Activated T-cell treated with anti-CD3 and anti-CD28 coated beads for 4 hours (primary cell): ENCODE data around the gene SKIDA1.

Experiments
- DNase-seq: peaks from one replicate; pipeline ENCODE4 v3.0.0-alpha.2; 2020

The SKIDA1 gene

DNA sequence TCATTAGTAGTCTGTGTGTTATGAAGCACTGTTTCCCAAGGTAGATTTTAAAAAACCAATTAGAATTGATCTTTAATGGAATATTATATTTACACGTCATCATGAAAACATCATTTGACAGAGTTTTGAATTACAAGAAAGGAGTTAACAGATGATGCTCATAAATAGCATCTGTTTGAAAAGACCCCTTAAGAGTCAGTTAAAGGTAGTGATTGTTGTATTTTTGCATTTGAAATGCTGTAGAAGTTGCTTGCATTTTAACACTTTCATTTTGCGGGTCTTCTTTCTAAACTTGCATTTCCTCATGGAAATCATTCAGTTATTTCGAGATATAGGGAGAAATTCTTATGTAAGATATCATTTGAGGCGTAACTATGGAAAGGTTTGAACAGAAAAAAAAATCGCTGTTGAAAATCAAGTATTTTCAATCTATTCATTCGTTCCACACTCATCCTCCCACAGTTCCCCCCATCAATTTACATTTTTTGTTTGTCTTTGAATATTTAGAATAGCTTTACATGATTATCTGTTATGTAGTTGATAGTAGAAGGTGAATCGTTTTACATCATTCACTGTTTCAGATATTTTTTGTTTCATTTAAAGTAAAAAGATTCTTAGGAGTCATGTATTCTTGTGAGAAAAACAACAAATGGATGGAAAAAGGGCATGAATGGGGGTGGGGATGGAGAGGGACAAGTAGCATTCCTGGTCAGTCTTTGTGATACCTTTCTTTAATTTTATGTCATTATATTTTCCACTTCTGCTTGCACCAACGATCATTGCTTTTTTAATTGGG is 3.0 kb upstream of the SKIDA1 start:
- no peak for DNase-seq

DNA sequence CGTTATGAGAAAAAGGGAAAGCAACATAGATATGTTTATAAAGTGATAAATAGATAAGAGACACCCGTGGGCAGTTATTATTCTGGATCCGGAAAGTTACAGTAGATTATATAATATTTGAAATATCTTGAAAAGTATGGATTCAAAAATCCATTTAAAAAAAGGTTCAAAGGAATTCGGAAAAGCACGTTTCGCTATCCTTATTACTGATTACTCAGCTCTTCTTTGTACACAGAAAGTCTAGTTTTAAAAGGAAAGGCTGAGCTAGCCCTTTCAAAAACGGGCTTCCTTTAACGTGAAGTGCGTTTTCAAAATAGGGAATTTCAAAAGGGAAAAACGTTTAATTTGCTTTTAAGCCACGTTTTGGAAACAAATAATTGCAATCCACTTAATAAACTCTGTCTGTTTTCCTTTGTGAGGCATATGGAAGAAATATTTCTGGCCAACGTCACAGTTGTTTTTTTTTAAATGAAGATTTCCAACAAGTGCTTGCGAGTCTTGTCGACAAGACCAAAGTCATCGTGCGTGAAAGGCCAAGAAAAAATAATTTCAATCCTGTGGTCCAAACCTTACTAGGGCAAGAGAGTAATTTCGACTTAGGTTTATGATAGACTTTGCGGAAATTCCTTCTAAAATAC is 2.2 kb upstream of the SKIDA1 start:
- DNase-seq = no peak

DNA sequence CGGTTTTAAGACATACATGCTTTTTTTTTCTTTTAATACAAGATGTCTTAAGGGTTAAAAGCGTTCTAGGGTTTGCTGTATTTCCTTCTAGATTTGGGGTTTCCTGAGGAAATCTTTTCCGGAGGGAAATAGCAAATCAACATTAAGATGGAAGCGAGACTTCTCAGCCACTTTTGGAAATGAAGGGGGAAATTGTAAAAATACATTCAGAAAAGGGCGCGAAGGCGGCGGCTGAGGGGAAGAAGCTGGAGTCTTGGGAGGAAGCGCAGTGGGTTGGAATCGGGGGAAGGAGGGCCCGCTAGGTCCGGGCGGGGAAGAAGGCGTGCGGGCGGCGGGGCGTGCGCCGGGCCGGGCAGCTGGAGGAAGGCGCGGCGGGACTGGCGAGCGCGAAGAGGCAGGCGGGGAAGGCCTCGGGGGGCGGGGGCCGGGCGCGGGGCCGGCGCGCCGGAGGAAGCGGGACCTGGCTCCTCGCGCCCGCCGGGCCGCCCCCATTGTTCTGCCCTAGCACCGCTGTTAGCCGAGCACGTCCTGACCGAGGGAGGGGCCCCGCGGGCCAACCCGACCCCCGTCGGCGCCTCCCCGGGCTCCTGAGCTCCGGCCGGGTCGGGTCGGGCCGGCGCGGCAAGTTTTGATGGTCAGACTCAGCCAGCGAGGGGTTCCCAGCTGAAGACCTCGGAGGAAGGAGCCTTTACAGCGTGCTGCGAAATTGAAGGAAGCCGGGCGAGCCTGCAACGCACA is 1.5 kb upstream of the SKIDA1 start:
- DNase-seq = no peak

DNA sequence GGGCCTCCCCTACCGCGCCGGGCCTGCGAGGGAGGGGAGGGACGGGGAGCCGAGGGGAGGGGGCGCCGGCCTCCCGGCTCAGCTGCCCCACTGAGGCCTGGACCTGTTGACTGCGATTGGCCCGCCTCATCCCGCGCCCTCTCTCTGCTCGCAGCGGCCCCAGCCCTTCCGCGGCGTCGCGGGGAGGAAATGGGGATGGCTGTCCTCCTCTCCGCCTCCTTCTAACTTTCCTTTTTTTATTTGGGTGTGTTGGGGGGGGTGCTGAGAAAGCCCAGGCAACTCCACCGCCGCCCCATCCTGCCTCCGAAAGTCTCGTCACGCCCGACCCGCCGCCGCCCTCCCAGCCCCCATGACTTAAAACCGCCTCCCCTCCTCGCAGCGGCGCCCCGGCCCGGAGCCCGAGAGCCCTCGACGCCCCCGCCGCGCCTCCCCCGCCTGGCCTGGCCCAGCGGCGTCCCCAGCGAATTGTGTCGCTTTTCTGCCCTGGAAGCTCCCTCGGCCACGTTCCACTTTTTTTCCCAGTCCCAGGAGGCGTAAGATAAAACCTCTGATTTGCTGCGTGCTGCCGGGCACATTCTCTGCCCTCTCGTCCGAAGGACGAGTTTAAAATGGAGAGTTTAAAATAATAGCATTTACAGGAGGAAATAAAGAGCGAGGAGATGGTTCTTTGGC is 842 bp upstream of the SKIDA1 start:
- peak; percentile 49 for DNase-seq

DNA sequence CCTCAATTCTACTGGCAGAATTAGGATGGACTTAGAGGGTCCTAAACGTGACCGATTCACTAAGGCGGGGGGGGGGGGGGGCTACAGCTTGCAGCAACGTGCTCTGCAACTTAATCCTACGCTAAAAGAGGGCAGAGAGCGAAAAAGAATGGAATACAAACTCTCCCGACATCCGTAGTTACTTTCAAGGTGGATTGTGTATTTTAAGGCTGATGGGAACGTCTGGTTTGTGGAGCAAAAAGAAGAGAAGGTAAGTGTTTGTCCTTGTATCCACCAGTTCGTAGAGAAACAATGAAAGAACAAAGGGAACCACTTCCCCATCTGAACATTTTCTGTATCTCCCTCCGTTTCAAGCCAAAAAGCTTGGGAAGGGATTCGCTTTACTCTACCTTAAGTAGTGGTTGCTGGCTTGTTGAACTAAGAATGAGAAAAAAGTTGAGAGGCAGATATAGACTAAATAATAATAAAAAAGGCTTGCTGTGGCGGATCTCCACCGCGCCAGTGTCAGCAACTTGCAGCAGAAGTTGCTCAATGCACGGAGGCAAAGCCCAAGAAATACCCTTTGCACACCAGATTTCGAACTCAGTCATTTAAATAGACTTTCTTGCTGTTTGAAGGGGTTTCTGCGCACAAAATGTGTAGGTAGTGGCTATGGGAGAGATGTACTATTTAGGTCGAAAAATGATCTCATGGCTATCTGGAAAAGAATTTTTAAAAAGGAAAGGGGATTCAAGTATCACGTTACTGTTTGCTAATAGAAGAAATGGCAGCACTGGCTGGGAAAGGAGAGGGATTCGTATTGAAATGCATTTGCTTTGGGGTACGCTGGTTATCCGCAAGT is 736 bp downstream of the SKIDA1 start:
- DNase-seq = no peak

DNA sequence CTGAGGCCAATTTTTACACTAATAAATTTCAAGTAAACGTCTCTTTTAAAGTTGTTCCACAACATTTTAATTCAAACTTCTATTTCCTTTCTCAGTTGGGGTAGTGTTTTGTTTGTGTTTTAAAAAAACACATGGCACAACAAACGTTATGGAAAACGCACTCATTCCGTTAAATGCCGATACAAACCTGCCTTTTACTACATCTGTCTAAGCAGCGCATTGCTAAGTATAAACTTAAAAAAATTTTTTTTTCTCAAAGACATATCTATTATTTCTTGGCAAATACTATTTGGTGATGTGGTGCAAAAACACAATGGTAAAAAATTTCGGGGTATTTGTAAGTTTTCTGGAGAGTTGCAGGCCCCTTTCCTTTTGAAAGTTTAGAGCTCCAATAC is 1.4 kb downstream of the SKIDA1 start:
- DNase-seq = no peak

DNA sequence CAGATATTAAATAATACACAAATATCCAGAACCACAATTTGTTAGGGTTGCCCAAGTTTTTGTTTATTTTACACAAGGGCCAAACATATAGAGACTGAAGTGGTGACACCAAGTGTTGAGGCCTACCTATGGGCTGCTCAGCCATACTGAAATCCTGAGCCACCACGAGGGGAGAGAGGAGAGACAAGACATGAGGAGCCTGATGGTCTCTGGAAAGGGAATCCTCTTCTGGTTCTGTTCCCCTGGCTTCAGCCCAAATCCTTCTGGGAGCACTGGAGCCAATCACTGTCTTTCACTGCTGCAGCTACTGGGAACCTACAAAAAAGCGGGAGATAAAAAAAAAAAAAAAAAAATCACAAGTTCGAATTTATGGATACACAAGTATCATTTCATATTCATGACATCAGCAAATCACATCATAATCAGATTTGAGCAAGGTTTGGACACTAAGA is 1.9 kb downstream of the SKIDA1 start:
- DNase-seq = no peak

DNA sequence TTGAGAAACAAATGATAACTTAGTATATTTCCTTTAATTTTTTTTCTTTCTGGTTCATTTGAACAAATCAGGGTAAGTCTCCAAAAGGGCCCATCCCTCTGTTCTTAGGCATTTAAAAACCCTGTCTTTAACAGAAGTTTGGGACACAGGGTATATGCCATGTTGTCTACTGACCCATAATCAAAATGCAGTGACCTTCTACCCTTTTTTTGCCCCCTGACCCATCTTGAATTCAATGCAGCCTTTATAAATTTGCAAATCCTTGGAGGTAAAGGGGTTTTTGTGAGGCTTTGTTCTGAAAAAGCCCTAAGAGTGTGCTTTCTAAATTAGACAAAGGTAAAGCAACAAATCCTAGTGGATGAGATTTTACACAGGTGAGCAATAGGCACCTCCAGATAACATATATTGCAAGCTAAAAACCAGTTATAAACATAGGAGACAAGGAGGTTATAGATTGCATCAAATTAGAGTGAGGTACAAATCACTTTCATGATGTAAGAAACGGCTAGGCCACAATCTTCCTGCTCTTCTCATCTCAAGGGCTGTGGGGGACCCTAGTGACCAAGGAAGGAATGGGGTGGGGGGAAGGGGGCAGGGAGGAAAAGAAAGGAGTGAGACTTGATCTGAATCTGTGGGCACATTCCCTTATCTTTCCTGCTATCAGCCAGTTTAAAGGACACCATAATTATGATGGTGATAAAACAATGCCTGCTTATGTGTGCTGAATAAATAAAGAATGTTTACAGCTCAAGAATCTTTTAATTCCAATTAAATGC is 2.7 kb downstream of the SKIDA1 start:
- DNase-seq = no peak

DNA sequence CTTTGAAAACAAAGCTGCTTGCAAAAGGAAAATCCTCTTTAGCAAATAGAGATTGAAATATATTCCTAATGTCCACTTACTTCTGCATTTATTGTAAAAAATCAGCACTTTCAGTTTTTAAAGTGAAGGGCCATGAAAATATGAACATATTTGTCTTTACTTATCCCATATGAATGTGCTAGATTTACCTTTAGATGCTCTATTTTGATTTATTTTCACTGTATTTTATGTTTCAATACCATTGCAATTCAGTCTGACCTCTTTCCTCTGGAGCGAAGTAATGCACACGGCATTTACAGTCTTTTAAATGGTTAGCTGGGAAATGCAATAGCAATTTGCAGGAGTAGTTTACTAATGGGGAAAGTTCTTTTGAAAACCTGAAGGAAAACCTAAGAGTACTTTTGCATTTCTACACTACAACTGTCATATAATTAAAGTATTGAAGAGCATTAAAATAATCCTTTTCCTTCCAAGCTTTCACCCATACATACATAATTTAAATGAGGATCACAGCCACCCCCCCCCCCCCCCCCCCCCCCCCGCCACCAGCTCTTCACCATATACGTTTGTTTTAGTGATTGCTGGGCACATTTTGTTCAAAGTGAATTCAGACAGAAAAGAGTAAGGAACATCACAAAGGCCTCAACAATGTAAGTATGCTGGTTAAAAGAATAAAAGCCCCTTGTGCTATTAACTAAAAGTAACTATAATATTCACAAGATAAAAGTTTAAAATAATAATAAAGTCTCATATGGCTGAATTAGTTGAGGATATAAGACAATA is 3.5 kb downstream of the SKIDA1 start:
- DNase-seq = no peak

DNA sequence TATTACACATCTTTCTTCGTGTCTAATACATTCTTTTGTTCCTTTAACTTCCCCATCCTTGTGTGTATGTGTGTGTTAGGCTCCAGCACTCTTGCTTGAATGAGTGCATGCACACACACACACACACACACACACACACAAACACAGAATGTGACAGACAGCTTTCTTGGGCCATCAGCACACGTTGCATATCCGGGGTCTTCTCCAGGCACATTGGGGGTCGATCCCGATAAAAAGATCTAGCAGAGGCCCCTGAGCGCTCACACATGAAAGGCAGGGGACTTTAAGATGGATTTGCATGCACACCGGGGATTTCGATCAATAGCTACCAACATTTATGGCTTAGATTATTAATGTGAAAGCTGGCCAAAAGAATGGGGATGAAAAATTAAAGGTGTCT is 4.5 kb downstream of the SKIDA1 start:
- DNase-seq = no peak

DNA sequence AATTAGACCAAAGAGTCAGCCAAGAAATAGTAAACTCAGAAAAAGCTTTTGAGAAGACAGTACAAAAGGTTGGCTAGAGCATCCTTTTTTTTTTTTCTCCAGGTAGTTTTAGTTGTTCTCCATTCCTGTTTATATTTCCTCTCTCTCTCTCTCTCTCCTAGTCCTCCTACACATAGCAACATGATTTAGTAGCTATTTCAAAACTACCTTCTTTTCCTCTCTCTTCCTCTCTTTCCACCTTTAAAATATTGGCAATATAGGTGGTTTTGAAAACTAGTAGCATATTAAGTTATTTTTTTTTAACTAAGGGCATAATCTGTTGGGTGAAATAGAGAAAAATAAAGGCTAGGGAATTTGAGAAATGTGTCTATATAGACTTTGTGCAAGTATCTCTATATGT is 5.0 kb downstream of the SKIDA1 start:
- DNase-seq = no peak

DNA sequence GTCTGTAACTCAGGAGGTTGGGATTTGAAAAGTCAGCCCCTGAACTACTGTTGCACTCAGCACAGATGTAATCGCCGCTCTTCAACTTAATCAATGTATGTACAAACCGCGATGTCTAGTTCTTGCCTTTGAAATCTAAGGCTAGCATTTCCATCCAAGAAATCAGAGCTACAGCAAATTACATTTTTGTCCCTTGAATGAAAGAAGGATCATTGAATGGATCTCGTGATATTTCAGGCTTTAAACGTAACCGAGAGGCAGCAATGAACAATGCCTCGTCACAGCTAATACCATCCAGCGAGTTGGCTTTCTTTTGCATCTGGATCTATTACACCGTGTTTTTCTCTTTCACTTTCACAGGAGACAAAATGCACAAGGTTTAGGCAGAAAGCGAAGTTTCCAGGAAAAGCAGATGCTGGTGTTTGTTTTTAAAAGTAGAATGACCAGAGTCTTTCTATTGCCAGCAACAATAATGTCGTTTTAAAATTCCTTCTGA is 5.5 kb downstream of the SKIDA1 start:
- no peak for DNase-seq

DNA sequence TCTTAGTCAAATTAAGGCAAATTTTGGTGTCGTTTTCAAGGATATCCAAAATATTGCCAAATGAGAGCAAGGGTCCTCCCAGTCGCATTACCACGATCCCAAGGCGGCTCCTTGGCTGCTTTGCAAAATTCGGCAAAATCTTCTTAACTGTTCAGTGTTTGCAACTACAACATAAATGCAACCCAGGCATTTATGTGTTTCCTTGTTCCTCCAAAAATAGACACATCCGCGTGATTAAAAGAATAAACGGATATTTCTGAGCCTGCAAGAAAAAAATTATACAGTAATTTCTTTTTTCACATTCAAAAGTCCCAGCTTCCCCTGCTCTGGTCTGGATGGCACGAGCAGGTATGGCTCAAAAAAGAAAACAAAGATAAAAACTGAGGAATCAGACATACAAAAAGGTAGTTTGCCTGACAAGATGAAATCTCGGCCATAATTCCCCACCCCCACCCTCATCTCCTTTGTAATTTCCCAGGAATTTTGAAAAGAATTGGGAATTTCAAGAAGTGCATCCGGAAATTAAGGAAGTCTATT is 6.0 kb downstream of the SKIDA1 start:
- DNase-seq = no peak

DNA sequence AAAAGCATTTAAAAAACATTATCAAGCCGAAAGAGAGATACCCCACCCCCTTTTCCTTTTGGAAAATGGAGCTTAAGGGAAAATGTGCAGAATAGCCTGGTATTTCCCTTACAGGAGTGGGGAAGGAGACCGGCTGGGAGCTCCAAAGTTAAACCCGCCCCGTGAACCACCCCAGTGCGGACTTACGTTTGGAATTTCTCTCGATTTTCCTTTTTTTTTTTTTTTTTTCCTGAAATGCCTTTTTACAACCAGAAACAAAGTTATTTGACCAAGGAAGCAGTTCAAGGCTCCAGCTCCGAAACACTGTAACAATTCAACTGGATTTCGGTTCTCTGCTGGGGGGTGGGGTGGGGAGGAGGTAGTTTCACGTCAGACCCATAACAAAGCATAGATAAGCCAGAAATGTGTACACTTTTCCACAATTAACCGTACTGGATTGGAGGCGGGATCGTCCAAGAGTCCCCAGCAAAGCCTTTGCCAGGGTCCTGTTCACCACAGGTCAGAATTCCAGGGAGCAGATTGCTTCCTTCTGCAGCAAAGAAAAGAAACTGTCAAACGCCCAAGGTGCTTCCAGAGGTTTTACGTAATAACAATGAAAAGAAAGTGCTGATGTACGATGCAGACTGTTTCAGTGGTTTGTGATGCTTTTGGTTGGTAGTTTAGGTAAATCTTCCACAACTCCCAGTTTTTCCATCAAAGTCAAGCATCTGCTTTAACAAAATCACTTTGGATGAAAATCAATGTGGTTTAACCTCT is 6.7 kb downstream of the SKIDA1 start:
- no peak for DNase-seq

DNA sequence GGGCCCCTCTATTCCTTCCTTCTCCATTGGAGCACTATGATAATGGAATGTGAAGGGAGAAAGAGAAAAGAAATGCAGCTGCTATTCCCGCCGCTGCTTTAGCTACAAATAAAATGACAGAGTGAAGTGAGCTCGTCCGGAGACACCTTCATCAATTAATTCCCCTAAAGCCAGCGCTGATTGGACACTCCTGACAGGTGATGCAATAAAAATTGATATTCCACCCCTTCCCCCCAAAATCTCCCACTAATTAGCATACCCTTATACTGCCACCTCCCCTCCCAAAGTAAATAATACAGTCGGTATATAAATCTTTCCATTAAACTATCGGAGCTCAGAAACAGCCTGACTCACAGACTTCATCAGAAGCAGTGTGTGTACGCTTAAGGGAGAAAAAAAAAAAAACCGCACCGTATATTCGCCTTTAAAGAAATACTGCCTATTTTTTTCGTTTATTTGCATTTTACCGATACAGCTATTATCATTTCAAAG is 7.3 kb downstream of the SKIDA1 start:
- no peak for DNase-seq

DNA sequence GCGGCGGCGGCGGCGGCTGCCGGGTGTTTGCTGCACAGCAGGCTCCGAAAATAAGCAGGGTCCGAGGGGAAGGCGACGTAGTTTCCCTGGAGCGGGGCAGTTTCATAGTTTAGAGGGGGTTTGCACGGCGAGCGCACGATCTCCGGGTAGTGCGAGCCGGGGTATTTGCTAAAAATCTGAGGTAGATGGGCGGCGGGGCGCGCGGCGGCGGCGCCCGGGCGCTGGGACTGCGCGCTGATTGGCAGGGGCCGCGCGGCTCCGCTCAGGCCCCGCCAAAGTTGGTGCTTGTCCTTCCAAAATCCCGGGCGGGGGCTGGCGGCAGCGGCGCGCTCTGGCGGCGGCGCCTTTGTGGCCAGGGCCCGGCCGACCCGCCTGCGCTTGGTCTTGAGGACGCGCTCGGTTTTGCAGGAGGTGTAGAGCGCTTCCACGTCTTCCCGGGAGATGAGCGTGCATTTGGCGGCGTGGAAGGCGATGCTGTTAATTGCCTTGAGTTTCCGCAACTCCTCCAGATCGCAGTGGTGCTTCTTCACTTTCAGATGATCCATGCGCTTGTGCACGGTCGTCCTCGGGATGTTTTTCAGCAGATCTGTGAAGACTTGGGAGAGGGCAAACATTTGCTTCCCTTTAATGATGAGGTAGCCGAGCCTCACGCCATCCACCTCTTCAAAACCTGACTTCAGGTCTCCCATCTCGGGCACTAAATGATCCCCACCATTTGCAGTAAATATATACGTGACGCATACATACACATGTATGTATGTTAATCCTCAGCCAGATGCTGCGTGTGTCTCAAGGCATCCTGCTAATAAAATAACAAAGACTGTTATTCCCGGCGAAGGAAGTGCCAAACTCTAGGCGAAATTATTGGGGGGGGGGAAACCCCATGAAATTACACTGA is 8.1 kb downstream of the SKIDA1 start:
- DNase-seq = no peak

DNA sequence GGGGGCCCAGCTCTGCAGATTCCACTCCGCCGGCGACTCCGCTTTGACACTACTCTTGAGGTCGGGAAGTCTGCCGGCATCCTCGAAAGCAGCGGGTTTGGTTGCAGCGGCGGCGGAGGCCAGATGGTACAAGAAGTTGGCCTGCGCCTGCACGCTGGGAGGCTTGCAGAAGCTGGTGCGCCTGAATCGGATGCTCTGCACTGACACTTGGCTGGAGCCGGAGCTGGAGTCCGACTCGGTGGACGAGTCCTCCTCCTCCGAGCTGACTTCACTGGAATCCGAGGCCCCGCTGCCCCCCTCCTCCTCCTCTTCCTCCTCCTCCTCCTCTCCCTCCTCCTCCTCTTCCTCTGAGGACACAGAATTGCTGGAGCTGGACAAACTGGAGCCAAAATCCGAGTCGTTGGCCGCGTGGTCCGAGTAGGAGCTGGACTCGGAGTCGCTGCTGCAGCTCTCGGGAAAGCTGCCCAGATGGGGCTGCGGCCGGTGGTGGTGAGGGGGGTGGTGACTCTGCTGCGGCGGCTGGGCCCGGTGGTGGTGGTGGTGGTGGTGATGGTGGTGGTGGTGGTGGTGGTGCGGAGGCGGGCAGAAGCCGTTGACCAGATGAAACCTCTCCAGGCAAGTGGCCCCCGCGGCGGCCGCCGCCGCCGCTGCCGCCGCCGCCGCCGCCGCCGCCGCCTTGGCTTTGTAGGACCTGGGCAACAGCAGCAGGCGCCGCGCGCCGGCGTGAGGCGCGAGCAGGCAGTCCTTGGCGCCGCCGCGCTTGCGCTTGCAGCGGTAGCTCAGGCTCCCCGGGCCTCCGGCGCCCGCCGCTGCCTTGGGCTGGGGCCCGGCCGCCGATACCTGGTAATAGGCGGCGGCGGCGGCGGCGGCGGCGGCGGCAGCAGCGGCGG is 9.0 kb downstream of the SKIDA1 start:
- no peak for DNase-seq
